Type B pancreatic cell (in vitro differentiated cells): ENCODE measurements around the gene HNF1A. TPM values are rescaled to one million over a fixed set of nuclear protein-coding genes. Genes with fewer than 3 reads are reported as not detected.

ENCODE experiments used
- DNase-seq: peaks from one replicate; pipeline ENCODE4 v3.0.0; 2021; ENCODE audit warnings: mixed read lengths; ENCODE audit not compliant: unreplicated experiment; ENCODE audit errors: extremely low spot score
- H3K27ac Mint-ChIP-seq: 2 replicates; pipeline ENCODE4 v1.8.0; 2021; ENCODE audit warnings: mild to moderate bottlenecking, mixed read lengths
- H3K27me3 Mint-ChIP-seq: 2 replicates; pipeline ENCODE4 v1.8.0; 2021; ENCODE audit warnings: mixed read lengths
- H3K36me3 Mint-ChIP-seq: 2 replicates; pipeline ENCODE4 v1.8.0; 2021; ENCODE audit warnings: mixed read lengths
- H3K4me1 Mint-ChIP-seq: one replicate; pipeline ENCODE4 v1.8.0; 2021; ENCODE audit warnings: mixed read lengths; ENCODE audit not compliant: unreplicated experiment
- H3K4me3 Mint-ChIP-seq: 2 replicates; pipeline ENCODE4 v1.8.0; 2021; ENCODE audit warnings: mild to moderate bottlenecking, mixed read lengths
- H3K9me3 Mint-ChIP-seq: 2 replicates; pipeline ENCODE4 v1.8.0; 2021; ENCODE audit warnings: mixed read lengths
- CTCF ChIP-seq: fragments of 200-600 bp; sonication (generic); conservative IDR thresholded peaks from 2 replicates; pipeline ENCODE4 v1.5.0; 2021; ENCODE audit warnings: antibody characterized with exemption, mild to moderate bottlenecking
- total RNA-seq: library from RNA; stranded (reverse); gene quantifications from 2 replicates; pipeline ENCODE4 v1.2.1, GENCODE V29; 2021; ENCODE audit warnings: low replicate concordance

HNF1A gene
- total RNA-seq, 1 donor from 2014 or later = 7.2 TPM

GRCh38 chr12:120996133-120996746, 17.9 kb downstream of the HNF1A start:
- no peak for DNase-seq
- H3K4me1 Mint-ChIP-seq = peaks cover 12% of the 10 kb centered on the region

GRCh38 chr12:120997448-120997847, 19.1 kb downstream of the HNF1A start:
- no peaks in the 10 kb centered on the region for H3K36me3 Mint-ChIP-seq
- peaks cover 12% of the 10 kb centered on the region for H3K4me1 Mint-ChIP-seq
- H3K27ac Mint-ChIP-seq = no peak overlapping the region
- H3K4me3 Mint-ChIP-seq = no peak overlapping the region
- no peak for DNase-seq
- H3K9me3 Mint-ChIP-seq = no peaks in the 10 kb centered on the region
- TF ChIP-seq CTCF = no peak
- H3K27me3 Mint-ChIP-seq = peaks cover 22% of the 10 kb centered on the region

More at GRCh38 chr12:120996133-120996746, 17.9 kb downstream of the HNF1A start:
- Mint-ChIP-seq H3K4me3 (no peak overlapping the region), H3K36me3 (no peaks in the 10 kb centered on the region), H3K27me3 (peaks cover 22% of the 10 kb centered on the region), H3K27ac (no peak overlapping the region), H3K9me3 (no peaks in the 10 kb centered on the region)
- no peak for TF ChIP-seq CTCF

GRCh38 chr12:120998435-120998834, 20.1 kb downstream of the HNF1A start:
- no peak overlapping the region for H3K4me3 Mint-ChIP-seq
- no peak for TF ChIP-seq CTCF
- no peak for DNase-seq
- no peaks in the 10 kb centered on the region for H3K9me3 Mint-ChIP-seq
- H3K27me3 Mint-ChIP-seq = peaks cover 15% of the 10 kb centered on the region
- H3K27ac Mint-ChIP-seq = no peak overlapping the region
- no peaks in the 10 kb centered on the region for H3K36me3 Mint-ChIP-seq
- H3K4me1 Mint-ChIP-seq = peaks cover 12% of the 10 kb centered on the region

- Mint-ChIP-seq H3K27me3 (peaks cover 14% of the 10 kb centered on the region), H3K4me3 (no peak overlapping the region), H3K27ac (no peak overlapping the region), H3K36me3 (no peaks in the 10 kb centered on the region), H3K4me1 (peaks cover 12% of the 10 kb centered on the region), H3K9me3 (no peaks in the 10 kb centered on the region)
- TF ChIP-seq CTCF = no peak
- no peak for DNase-seq
Observed at GRCh38 chr12:120999191-121000120, 21.1 kb downstream of the HNF1A start.

- Mint-ChIP-seq H3K9me3 (no peaks in the 10 kb centered on the region), H3K4me3 (no peak overlapping the region), H3K27ac (no peak overlapping the region), H3K4me1 (peaks cover 12% of the 10 kb centered on the region), H3K27me3 (peaks cover 4% of the 10 kb centered on the region), H3K36me3 (peaks cover 4% of the 10 kb centered on the region)
- no peak for DNase-seq
- no peak for TF ChIP-seq CTCF
Observed at GRCh38 chr12:121000530-121000929, 22.2 kb downstream of the HNF1A start.
